HepG2 (cell line): ENCODE measurements around the gene PARP6. TPM values are rescaled to one million over a fixed set of nuclear protein-coding genes. Genes with fewer than 3 reads are reported as not detected.

ENCODE experiments used
- CEBPZ ChIP-seq: IDR thresholded peaks from 2 replicates; pipeline ENCODE4 v1.6.1; 2012; ENCODE audit warnings: low read length, improper control_type of control experiment
- ELF3 ChIP-seq: IDR thresholded peaks from 2 replicates; pipeline ENCODE4 v1.6.1; 2016; ENCODE audit warnings: missing genetic modification reagents, missing compliant biosample characterization
- GABPB1 ChIP-seq: IDR thresholded peaks from 2 replicates; pipeline ENCODE4 v1.6.1; 2016; ENCODE audit warnings: mild to moderate bottlenecking, missing genetic modification reagents, moderate library complexity, missing compliant biosample characterization
- HNRNPLL ChIP-seq: fragments of 200-400 bp; formaldehyde crosslinking; IDR thresholded peaks from 2 replicates; pipeline ENCODE4 v1.6.1; 2017; ENCODE audit warnings: mild to moderate bottlenecking, low read depth, low read length; ENCODE audit not compliant: poor library complexity, severe bottlenecking
- MTF1 ChIP-seq: sonication (generic); formaldehyde crosslinking; IDR thresholded peaks from 2 replicates; pipeline ENCODE4 v1.5.0; 2020; ENCODE audit warnings: missing genetic modification reagents
- PHF21A ChIP-seq: sonication (generic); formaldehyde crosslinking; IDR thresholded peaks from 2 replicates; pipeline ENCODE4 v1.5.0; 2020; ENCODE audit warnings: mild to moderate bottlenecking, missing genetic modification reagents
- RARA ChIP-seq: IDR thresholded peaks from 2 replicates; pipeline ENCODE4 v1.6.1; 2016; ENCODE audit warnings: missing genetic modification reagents, missing compliant biosample characterization
- SMAD3 ChIP-seq: sonication (generic); formaldehyde crosslinking; IDR thresholded peaks from 2 replicates; pipeline ENCODE4 v1.4.0; 2020; ENCODE audit warnings: missing genetic modification reagents
- SMARCE1 ChIP-seq: fragments of 450-650 bp; IDR thresholded peaks from 2 replicates; pipeline ENCODE4 v1.6.1; 2017; ENCODE audit warnings: borderline replicate concordance
- SRSF1 ChIP-seq: fragments of 200-400 bp; formaldehyde crosslinking; optimal IDR thresholded peaks from 2 replicates; pipeline ENCODE3; 2017; ENCODE audit warnings: mild to moderate bottlenecking, low read depth, low read length, moderate library complexity
- TAF1 ChIP-seq: sonication (generic); formaldehyde crosslinking; IDR thresholded peaks from 2 replicates; pipeline ENCODE4 v1.4.0; 2020; ENCODE audit warnings: missing genetic modification reagents
- TCF7L2 ChIP-seq: IDR thresholded peaks from 2 replicates; pipeline ENCODE4 v1.6.1; 2011; ENCODE audit warnings: mild to moderate bottlenecking, low read depth, low read length, moderate library complexity
- THAP7 ChIP-seq: sonication (generic); formaldehyde crosslinking; IDR thresholded peaks from 2 replicates; pipeline ENCODE4 v1.8.1; 2023; ENCODE audit warnings: mild to moderate bottlenecking, missing genetic modification reagents
- TMF1 ChIP-seq: sonication (generic); formaldehyde crosslinking; IDR thresholded peaks from 2 replicates; pipeline ENCODE4 v1.8.1; 2022; ENCODE audit warnings: low read depth, missing genetic modification reagents
- ZMYM4 ChIP-seq: sonication (generic); formaldehyde crosslinking; IDR thresholded peaks from 2 replicates; pipeline ENCODE4 v1.8.1; 2023; ENCODE audit warnings: mild to moderate bottlenecking, missing genetic modification reagents
- ZNF101 ChIP-seq: sonication (generic); formaldehyde crosslinking; IDR thresholded peaks from 2 replicates; pipeline ENCODE4 v1.4.0; 2020; ENCODE audit warnings: mild to moderate bottlenecking, low read depth, missing genetic modification reagents, borderline replicate concordance
- ZNF431 ChIP-seq: sonication (generic); formaldehyde crosslinking; IDR thresholded peaks from 2 replicates; pipeline ENCODE4 v1.9.0; 2022; ENCODE audit warnings: missing genetic modification reagents, low read depth, mild to moderate bottlenecking, borderline replicate concordance
- ZNF564 ChIP-seq: sonication (generic); formaldehyde crosslinking; IDR thresholded peaks from 2 replicates; pipeline ENCODE4 v1.8.1; 2023; ENCODE audit warnings: mild to moderate bottlenecking, missing genetic modification reagents
- ZNF704 ChIP-seq: sonication (generic); formaldehyde crosslinking; IDR thresholded peaks from 2 replicates; pipeline ENCODE4 v1.8.1; 2023; ENCODE audit warnings: mild to moderate bottlenecking, inconsistent platforms, moderate library complexity, missing genetic modification reagents, borderline replicate concordance
- ZNF75D ChIP-seq: sonication (generic); formaldehyde crosslinking; IDR thresholded peaks from 2 replicates; pipeline ENCODE4 v1.8.1; 2023; ENCODE audit warnings: missing genetic modification reagents, mild to moderate bottlenecking, borderline replicate concordance
- ZNF878 ChIP-seq: sonication (generic); formaldehyde crosslinking; IDR thresholded peaks from 2 replicates; pipeline ENCODE4 v1.8.1; 2023; ENCODE audit warnings: mild to moderate bottlenecking, missing genetic modification reagents, moderate library complexity
- polyA plus RNA-seq, 8 experiments: library from polyadenylated mRNA; depleted of rRNA in 3 of 8; stranded (reverse) in 7 of 8; unstranded in 1 of 8; fragments of >200 nt; fragmentation: Illumina TruSeq in 4 of 8; extraction: Trizol in 4 of 8; gene quantifications; 2 replicates each; pipeline versions ENCODE4 v1.2.1 to v1.2.3, GENCODE V29; 2011 to 2016; ENCODE audit warnings: low read depth in 4 of 8, missing spikeins in 1 of 8, mixed read lengths in 1 of 8; ENCODE audit not compliant: insufficient read depth in 1 of 8
- total RNA-seq, 5 experiments: library from RNA; depleted of rRNA; stranded (reverse); fragments of >200 nt; fragmentation: Illumina TruSeq; extraction: Trizol; gene quantifications; 2 replicates each; pipeline ENCODE4 v1.2.3, GENCODE V29; 2016; ENCODE audit warnings: low read depth in 1 of 5
- TF ChIP-seq, protein P1 (sequence below): IDR thresholded peaks from 2 replicates; pipeline ENCODE4 v1.6.1; 2018; ENCODE audit warnings: missing genetic modification reagents, mild to moderate bottlenecking, missing compliant biosample characterization

PARP6 gene
- total and polyA plus RNA-seq, 2 of the 13 experiments (the other 11 are each of a cell fraction or from before 2014, with no cell fraction given), result 0.22 to 0.87 TPM

GRCh38 chr15:72231066-72231832 is 41.1 kb downstream of the PARP6 start, which contains the start of gene PKM (continued):
- TF ChIP-seq HNRNPLL (peak; percentile 97), SMARCE1 (no peak), RARA (CRISPR knock-in tag) (peak; percentile 48), THAP7 (CRISPR knock-in tag) (no peak), ZNF101 (peak; percentile 57; the same call in 1 of the 2 replicates), SRSF1 (no peak), ZNF704 (CRISPR knock-in tag) (no peak; the same call in 1 of the 2 replicates), ZMYM4 (CRISPR knock-in tag) (peak; percentile 81), ZNF878 (CRISPR knock-in tag) (peak; percentile 90; the same call in 1 of the 2 replicates), PHF21A (CRISPR knock-in tag) (peak; percentile 99), ELF3 (CRISPR knock-in tag) (peak; percentile 90), ZNF75D (CRISPR knock-in tag) (peak; percentile 78; the same call in 1 of the 2 replicates), TAF1 (CRISPR knock-in tag) (peak; percentile 99), TCF7L2 (no peak), TMF1 (CRISPR knock-in tag) (no peak), MTF1 (CRISPR knock-in tag) (no peak), SMAD3 (peak; percentile 19; the same call in 1 of the 2 replicates), ZNF564 (CRISPR knock-in tag) (peak; percentile 57; the same call in 1 of the 2 replicates), CEBPZ (no peak), GABPB1 (CRISPR knock-in tag) (peak; percentile 87), ZNF431 (0 out of 2 replicates have a peak, but pooled peaks have one; percentile 44)
- TF ChIP-seq, protein P1, sequence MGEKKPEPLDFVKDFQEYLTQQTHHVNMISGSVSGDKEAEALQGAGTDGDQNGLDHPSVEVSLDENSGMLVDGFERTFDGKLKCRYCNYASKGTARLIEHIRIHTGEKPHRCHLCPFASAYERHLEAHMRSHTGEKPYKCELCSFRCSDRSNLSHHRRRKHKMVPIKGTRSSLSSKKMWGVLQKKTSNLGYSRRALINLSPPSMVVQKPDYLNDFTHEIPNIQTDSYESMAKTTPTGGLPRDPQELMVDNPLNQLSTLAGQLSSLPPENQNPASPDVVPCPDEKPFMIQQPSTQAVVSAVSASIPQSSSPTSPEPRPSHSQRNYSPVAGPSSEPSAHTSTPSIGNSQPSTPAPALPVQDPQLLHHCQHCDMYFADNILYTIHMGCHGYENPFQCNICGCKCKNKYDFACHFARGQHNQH (CRISPR knock-in tag), result no peak; the same call in none of the 2 replicates
